ACC112 (cell line): ENCODE measurements around the gene CFAP46.
"Not testable (repeated sequence)": the region's sequence is repeated elsewhere in the genome, so short reads cannot be mapped to it uniquely, and the experiment has no call there.

Experiments used
- H2AFZ ChIP-seq: fragments of 200-600 bp; sonication (generic); one replicate; pipeline ENCODE4 v1.6.0; 2017; ENCODE audit warnings: antibody characterized with exemption, low read length; ENCODE audit not compliant: unreplicated experiment
- H3K27ac ChIP-seq: fragments of 200-600 bp; sonication (generic); 2 replicates; pipeline ENCODE4 v1.5.1; 2014; ENCODE audit warnings: low read depth, mild to moderate bottlenecking, antibody characterized with exemption, low read length, moderate library complexity
- H3K27me3 ChIP-seq: fragments of 200-600 bp; sonication (generic); 2 replicates; pipeline ENCODE4 v1.6.1; 2014; ENCODE audit warnings: mild to moderate bottlenecking, antibody characterized with exemption, low read length, moderate library complexity, mixed read lengths; ENCODE audit not compliant: insufficient read depth
- H3K36me3 ChIP-seq: fragments of 200-600 bp; sonication (generic); 2 replicates; pipeline ENCODE4 v1.6.1; 2016; ENCODE audit warnings: mild to moderate bottlenecking, antibody characterized with exemption, low read length, moderate library complexity, mixed read lengths; ENCODE audit not compliant: insufficient read depth
- H3K4me1 ChIP-seq: fragments of 200-600 bp; sonication (generic); one replicate; pipeline ENCODE4 v1.6.1; 2016; ENCODE audit warnings: low read length, mixed read lengths; ENCODE audit not compliant: insufficient read depth, unreplicated experiment, control insufficient read depth
- H3K4me3 ChIP-seq: fragments of 200-600 bp; sonication (generic); 2 replicates; pipeline ENCODE4 v1.5.1; 2014; ENCODE audit warnings: mild to moderate bottlenecking, low read depth, low read length
- H3K79me2 ChIP-seq: fragments of 200-600 bp; sonication (generic); one replicate; pipeline ENCODE4 v1.6.0; 2016; ENCODE audit warnings: low read length; ENCODE audit not compliant: control insufficient read depth, unreplicated experiment, insufficient read depth

The CFAP46 gene

GRCh38 chr10:132777441-132777840 lies 164.9 kb downstream of the CFAP46 start:
- no peaks in the 10 kb centered on the region for H3K36me3 ChIP-seq
- H3K4me1 ChIP-seq, result no peaks in the 10 kb centered on the region
- H2AFZ ChIP-seq, result no peak overlapping the region
- H3K4me3 ChIP-seq, result no peak overlapping the region
- no peaks in the 10 kb centered on the region for H3K27me3 ChIP-seq
- H3K27ac ChIP-seq, result no peak overlapping the region
- H3K79me2 ChIP-seq, result no peaks in the 10 kb centered on the region

- Histone ChIP-seq H3K36me3 (no peaks in the 10 kb centered on the region), H2AFZ (no peak overlapping the region), H3K4me1 (no peaks in the 10 kb centered on the region), H3K79me2 (no peaks in the 10 kb centered on the region), H3K27me3 (no peaks in the 10 kb centered on the region), H3K27ac (no peak overlapping the region), H3K4me3 (no peak overlapping the region)
These were observed 165.5 kb downstream of the CFAP46 start for GRCh38 chr10:132776821-132777220.

GRCh38 chr10:132776186-132776585 lies 166.2 kb downstream of the CFAP46 start:
- Histone ChIP-seq H3K27me3 (no peaks in the 10 kb centered on the region), H3K4me1 (no peaks in the 10 kb centered on the region)

GRCh38 chr10:132774902-132775863 lies 167.2 kb downstream of the CFAP46 start:
- Histone ChIP-seq H3K36me3 (no peaks in the 10 kb centered on the region), H3K27me3 (no peaks in the 10 kb centered on the region), H3K79me2 (no peaks in the 10 kb centered on the region), H3K4me1 (no peaks in the 10 kb centered on the region), H3K4me3 (no peak overlapping the region), H3K27ac (no peak overlapping the region), H2AFZ (no peak overlapping the region)

More at GRCh38 chr10:132776186-132776585, 166.2 kb downstream of the CFAP46 start:
- Histone ChIP-seq H2AFZ (no peak overlapping the region), H3K79me2 (no peaks in the 10 kb centered on the region), H3K4me3 (no peak overlapping the region), H3K36me3 (no peaks in the 10 kb centered on the region), H3K27ac (no peak overlapping the region)

GRCh38 chr10:132774181-132774901 lies 168.0 kb downstream of the CFAP46 start:
- no peaks in the 10 kb centered on the region for H3K4me1 ChIP-seq
- H3K79me2 ChIP-seq, result no peaks in the 10 kb centered on the region
- H3K27me3 ChIP-seq, result no peaks in the 10 kb centered on the region
- no peaks in the 10 kb centered on the region for H3K36me3 ChIP-seq
- H3K4me3 ChIP-seq, result no peak overlapping the region
- H3K27ac ChIP-seq, result no peak overlapping the region
- H2AFZ ChIP-seq, result no peak overlapping the region

GRCh38 chr10:132772816-132773215 lies 169.6 kb downstream of the CFAP46 start:
- H3K36me3 ChIP-seq, H3K27me3 ChIP-seq, H3K4me1 ChIP-seq, H2AFZ ChIP-seq, H3K27ac ChIP-seq, H3K79me2 ChIP-seq, H3K4me3 ChIP-seq: not testable (repeated sequence)

- H3K36me3 ChIP-seq, result no peaks in the 10 kb centered on the region; the same call in 1 of the 2 replicates
- H2AFZ ChIP-seq, result no peak overlapping the region
These were observed 172.0 kb downstream of the CFAP46 start for GRCh38 chr10:132770061-132771021.

GRCh38 chr10:132768346-132769248 lies 173.8 kb downstream of the CFAP46 start:
- no peaks in the 10 kb centered on the region for H3K27me3 ChIP-seq
- no peaks in the 10 kb centered on the region; the same call in 1 of the 2 replicates for H3K36me3 ChIP-seq
- H2AFZ ChIP-seq, result no peak overlapping the region
- H3K79me2 ChIP-seq, result no peaks in the 10 kb centered on the region
- H3K4me3 ChIP-seq, result no peak overlapping the region
- no peaks in the 10 kb centered on the region for H3K4me1 ChIP-seq
- no peak overlapping the region for H3K27ac ChIP-seq

More at GRCh38 chr10:132770061-132771021, 172.0 kb downstream of the CFAP46 start:
- H3K4me3 ChIP-seq, result no peak overlapping the region
- no peaks in the 10 kb centered on the region for H3K79me2 ChIP-seq
- H3K27me3 ChIP-seq, result no peaks in the 10 kb centered on the region
- no peak overlapping the region for H3K27ac ChIP-seq
- H3K4me1 ChIP-seq, result no peaks in the 10 kb centered on the region

- no peak overlapping the region for H3K27ac ChIP-seq
- H3K79me2 ChIP-seq, result no peaks in the 10 kb centered on the region
- no peaks in the 10 kb centered on the region; the same call in 1 of the 2 replicates for H3K36me3 ChIP-seq
- no peak overlapping the region for H2AFZ ChIP-seq
- H3K27me3 ChIP-seq, result no peaks in the 10 kb centered on the region
- no peaks in the 10 kb centered on the region for H3K4me1 ChIP-seq
- H3K4me3 ChIP-seq, result no peak overlapping the region
These were observed 176.1 kb downstream of the CFAP46 start for GRCh38 chr10:132766291-132766690.
